Adrenal gland (tissue), 12 donors: ENCODE results near the gene NOS3. TPM values are rescaled to one million over a fixed set of nuclear protein-coding genes. Genes with fewer than 3 reads are reported as not detected.

Source experiments
- DNase-seq, 7 donors: peaks; one replicate each; pipeline ENCODE4 v3.0.0-alpha.2; 2019 to 2020
- H3K27ac ChIP-seq, 5 donors: fragments of 200-600 bp; sonication (generic) in 4 of 5; 1 replicate in 3 of 5; 2 replicates in 2 of 5; pipeline versions ENCODE4 v1.5.1 to v1.8.0; 2016 to 2020; ENCODE audit warnings: mild to moderate bottlenecking in 1 of 5
- H3K27me3 ChIP-seq: fragments of 200-600 bp; 2 replicates; pipeline ENCODE4 v1.8.0; 2021
- H3K36me3 ChIP-seq, 2 donors: fragments of 200-600 bp; replicated peaks in 1 of 2; 1 replicate in 1 of 2; 2 replicates in 1 of 2; pipeline versions ENCODE4 v1.5.1 to v1.8.0; 2018 to 2022
- H3K4me1 ChIP-seq, 2 donors: fragments of 200-600 bp; replicated peaks in 1 of 2; 1 replicate in 1 of 2; 2 replicates in 1 of 2; pipeline versions ENCODE4 v1.5.1 to v1.8.0; 2018 to 2021
- H3K4me3 ChIP-seq, 4 donors: fragments of 200-600 bp; sonication (generic) in 3 of 4; one replicate each; pipeline ENCODE4 v1.5.1; 2016 to 2018
- H3K9me3 ChIP-seq, 3 donors: fragments of 200-600 bp; sonication (generic) in 1 of 3; replicated peaks in 1 of 3; 1 replicate in 2 of 3; 2 replicates in 1 of 3; pipeline versions ENCODE4 v1.5.1 to v1.8.0; 2016 to 2021
- POLR2A ChIP-seq, 2 donors: fragments of 450-650 bp; IDR thresholded peaks; one replicate each; pipeline ENCODE4 v1.6.1; 2017; ENCODE audit warnings: antibody characterized with exemption in 2 of 2, mild to moderate bottlenecking in 2 of 2, moderate library complexity in 1 of 2
- WGBS, 4 donors: extraction: QIAGEN DNeasy Blood & Tissue Kit in 2 of 4; methylation state at CpG; one replicate each; pipeline versions ENCODE4 v1.1.5 to v1.1.7; 2013 to 2017; 5-methylcytosine and 5-hydroxymethylcytosine counted together
- intact Hi-C, 2 donors: fragments of 100-400 bp; cut with DNase I; formaldehyde crosslinking; loops; one replicate each; pipeline versions ENCODE4 v1.14.1 to v1.15.0; 2022 to 2023
- polyA plus RNA-seq, 3 donors: library from polyadenylated mRNA; stranded (reverse); fragments of 200-250 nt in 2 of 3; fragments of 350-450 nt in 1 of 3; fragmentation: Illumina TruSeq in 1 of 3; extraction: RNeasy Lipid Tissue Mini Kit (QIAGEN cat#74804) in 1 of 3; gene quantifications; one replicate each; pipeline ENCODE4 v1.2.3, GENCODE V29; 2013 to 2014
- total RNA-seq, 9 donors: library from RNA; depleted of rRNA in 4 of 9; stranded (reverse); fragments of >200 nt in 4 of 9; fragments of 120-200 nt in 1 of 9; fragmentation: NEBNext Ultra II Directional in 1 of 9; extraction: Animal tissue kit (Norgen Biotek cat#: 25700) in 1 of 9; gene quantifications; one replicate each; pipeline versions ENCODE4 v1.1.0 to v1.2.4, GENCODE V29; 2013 to 2023
- TF ChIP-seq, protein P1 (sequence below), 6 experiments: fragments of 450-650 bp in 4 of 6; fragments of 200-600 bp in 2 of 6; sonication (generic) in 1 of 6; IDR thresholded peaks; 1 replicate in 5 of 6; 2 replicates in 1 of 6; pipeline versions ENCODE4 v1.5.1 to v1.8.0; 2016 to 2021; ENCODE audit warnings: antibody characterized with exemption in 6 of 6, mild to moderate bottlenecking in 2 of 6, moderate library complexity in 1 of 6
- donor health status: healthy with polysubstance abuse.
- donor health status: Bipolar disorder and iron deficiency.
- donor health status: DM: yes; HTN: yes; CAD: no.
- donor health status: DM: no; HTN: no; CAD: no.
- donor health status: DM: no; HTN: no; CAD: no.
- donor health status: DM: yes; HTN: yes; CAD: no.

NOS3 gene
- total and polyA plus RNA-seq, 12 donors: 2.2 to 26.5 (median 15.1) TPM

DNA sequence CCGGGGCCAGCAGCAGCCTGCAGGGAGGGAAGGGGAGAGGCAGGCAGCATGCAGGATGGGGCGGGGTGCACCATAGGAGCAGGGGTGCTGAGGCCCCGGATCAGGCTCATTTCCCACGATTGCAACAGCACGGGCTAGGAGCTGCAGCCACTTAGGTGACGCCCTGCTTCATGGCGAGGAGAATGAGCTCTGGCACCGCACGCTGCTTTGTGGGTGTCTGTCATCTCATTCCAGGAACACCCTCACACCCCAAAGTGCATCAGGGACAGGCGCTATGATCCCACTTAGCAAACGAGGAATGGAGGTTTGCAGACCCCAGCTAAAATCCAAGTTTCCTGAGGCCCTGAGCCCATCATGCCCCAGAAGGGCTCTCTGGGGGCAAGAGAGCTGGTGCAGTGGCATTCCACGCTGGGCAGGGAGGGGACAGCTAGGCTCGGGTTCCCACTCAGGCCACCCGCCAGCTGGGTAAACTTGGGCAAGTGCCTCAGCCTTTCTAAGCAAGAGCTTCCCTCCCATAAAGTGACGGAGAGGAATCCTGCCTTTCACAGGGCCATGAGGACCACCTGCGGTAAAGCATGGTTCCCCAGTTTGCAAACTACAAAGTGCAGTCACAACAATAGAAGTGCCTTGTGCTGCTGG, 22.0 kb upstream of the NOS3 start:
- no peaks in the 10 kb centered on the region for H3K36me3 ChIP-seq
- WGBS, 4 donors: 57 to 79% (median 73%) methylated on average over 8 to 16 of the region's 16 CpGs
- DNase-seq: no peak
- no peak for TF ChIP-seq POLR2A (IDR thresholded peaks at IDR 0.05)
- no peaks in the 10 kb centered on the region for H3K9me3 ChIP-seq
- no peak overlapping the region for H3K27ac ChIP-seq
- peaks cover 0 to 5% of the 10 kb centered on the region in 2 donors for H3K4me1 ChIP-seq
- H3K4me3 ChIP-seq: no peak overlapping the region
- intact Hi-C loops: no loop called here
- peaks cover 1% of the 10 kb centered on the region for H3K27me3 ChIP-seq

DNA sequence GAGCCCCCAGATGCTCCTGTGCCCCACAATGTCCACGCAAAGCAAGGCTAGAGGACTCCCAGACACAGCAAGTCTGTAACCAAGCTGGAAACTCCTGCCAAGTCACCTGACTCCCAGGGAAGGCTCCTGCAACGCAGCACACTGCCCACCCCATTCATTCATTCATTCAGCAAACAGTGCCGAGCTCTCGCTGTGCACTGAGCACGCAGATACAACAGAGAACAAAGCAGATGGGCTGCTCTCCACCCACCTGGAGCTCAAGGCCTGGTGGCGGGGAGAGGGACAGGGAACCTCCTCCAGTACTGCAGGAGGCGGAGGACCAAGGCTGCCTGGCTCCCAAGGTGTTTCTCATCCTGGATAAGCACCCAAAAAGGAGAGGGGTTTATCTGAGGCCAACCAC, 21.3 kb upstream of the NOS3 start:
- Histone ChIP-seq H3K4me1 (peaks cover 0 to 2% of the 10 kb centered on the region in 2 donors), H3K27me3 (peaks cover 8% of the 10 kb centered on the region), H3K36me3 (no peaks in the 10 kb centered on the region), H3K9me3 (no peaks in the 10 kb centered on the region), H3K4me3 (no peak overlapping the region), H3K27ac (peak overlapping the region in 1 of 5 donors; percentile 21)
- WGBS, 4 donors: 60 to 94% (median 83%) methylated on average over 3 to 7 of the region's 7 CpGs
- no peak for DNase-seq
- intact Hi-C loops: no loop called here
- TF ChIP-seq POLR2A (IDR thresholded peaks at IDR 0.05): no peak
- TF ChIP-seq, protein P1, sequence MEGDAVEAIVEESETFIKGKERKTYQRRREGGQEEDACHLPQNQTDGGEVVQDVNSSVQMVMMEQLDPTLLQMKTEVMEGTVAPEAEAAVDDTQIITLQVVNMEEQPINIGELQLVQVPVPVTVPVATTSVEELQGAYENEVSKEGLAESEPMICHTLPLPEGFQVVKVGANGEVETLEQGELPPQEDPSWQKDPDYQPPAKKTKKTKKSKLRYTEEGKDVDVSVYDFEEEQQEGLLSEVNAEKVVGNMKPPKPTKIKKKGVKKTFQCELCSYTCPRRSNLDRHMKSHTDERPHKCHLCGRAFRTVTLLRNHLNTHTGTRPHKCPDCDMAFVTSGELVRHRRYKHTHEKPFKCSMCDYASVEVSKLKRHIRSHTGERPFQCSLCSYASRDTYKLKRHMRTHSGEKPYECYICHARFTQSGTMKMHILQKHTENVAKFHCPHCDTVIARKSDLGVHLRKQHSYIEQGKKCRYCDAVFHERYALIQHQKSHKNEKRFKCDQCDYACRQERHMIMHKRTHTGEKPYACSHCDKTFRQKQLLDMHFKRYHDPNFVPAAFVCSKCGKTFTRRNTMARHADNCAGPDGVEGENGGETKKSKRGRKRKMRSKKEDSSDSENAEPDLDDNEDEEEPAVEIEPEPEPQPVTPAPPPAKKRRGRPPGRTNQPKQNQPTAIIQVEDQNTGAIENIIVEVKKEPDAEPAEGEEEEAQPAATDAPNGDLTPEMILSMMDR (IDR thresholded peaks at IDR 0.05): no peak

- Histone ChIP-seq H3K9me3 (no peaks in the 10 kb centered on the region), H3K36me3 (no peaks in the 10 kb centered on the region), H3K27ac (peak overlapping the region in 1 of 5 donors; percentile 66), H3K4me3 (no peak overlapping the region), H3K4me1 (peaks cover 0 to 12% of the 10 kb centered on the region in 2 donors), H3K27me3 (peaks cover 17% of the 10 kb centered on the region)
- WGBS, 4 donors: 70 to 87% (median 79%) methylated on average over 8 to 11 of the region's 11 CpGs
- DNase-seq: no peak
- intact Hi-C loops: no loop called here
- TF ChIP-seq, protein P1 (IDR thresholded peaks at IDR 0.05): no peak
- no peak for TF ChIP-seq POLR2A (IDR thresholded peaks at IDR 0.05)
Measured at GRCh38 chr7:150970424-150970823, 20.4 kb upstream of the NOS3 start.

DNA sequence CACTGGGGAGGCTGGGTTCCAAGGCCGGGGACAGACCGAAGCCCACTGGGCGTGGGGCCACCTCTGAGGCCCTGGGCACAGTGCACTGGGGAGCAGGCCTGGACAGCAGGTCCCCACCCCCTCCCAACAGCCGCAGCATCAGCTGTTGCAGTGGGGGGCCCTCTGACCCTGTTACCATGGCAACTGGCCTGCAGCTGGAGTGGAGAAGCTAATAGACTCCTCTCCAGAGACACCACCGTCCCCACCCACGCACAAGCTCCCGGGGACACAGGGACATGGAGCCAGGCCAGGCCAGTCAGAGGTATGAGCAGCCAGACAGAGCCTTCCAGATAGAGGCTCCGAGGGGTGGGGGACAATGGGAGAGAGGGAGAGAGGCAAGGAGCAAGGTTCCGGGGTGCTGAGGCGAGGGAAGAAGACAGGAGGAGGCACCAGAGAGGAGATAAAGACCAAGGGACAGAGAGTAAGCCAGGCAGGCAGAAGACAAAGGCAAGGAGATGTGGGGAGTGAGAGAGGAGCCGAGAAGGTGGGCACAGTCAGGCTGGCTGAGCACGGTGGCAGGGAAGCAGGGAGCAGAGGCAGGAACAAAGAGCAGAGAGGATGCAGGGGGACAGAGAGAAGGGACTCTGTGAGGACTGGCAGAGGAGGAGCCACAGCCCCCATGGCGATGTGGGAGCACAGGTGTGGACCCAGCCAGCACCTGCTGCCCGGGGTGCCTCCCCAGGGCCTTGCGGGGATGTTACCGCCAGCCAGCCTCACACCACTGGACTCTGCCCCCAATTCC, 19.4 kb upstream of the NOS3 start:
- TF ChIP-seq POLR2A (IDR thresholded peaks at IDR 0.05): no peak
- TF ChIP-seq, protein P1 (IDR thresholded peaks at IDR 0.05): no peak

More for the DNA sequence above, 19.4 kb upstream of the NOS3 start:
- Histone ChIP-seq H3K36me3 (no peaks in the 10 kb centered on the region), H3K27me3 (peaks cover 23% of the 10 kb centered on the region), H3K27ac (peak overlapping the region in 1 of 5 donors; percentile 66), H3K4me3 (no peak overlapping the region), H3K9me3 (no peaks in the 10 kb centered on the region), H3K4me1 (peaks cover 0 to 16% of the 10 kb centered on the region in 2 donors)
- DNase-seq: peak in 2 of 7 donors; percentile 34 to 93
- WGBS, 4 donors: 49 to 59% (median 56%) methylated on average over 15 to 16 of the region's 16 CpGs
- intact Hi-C loops: no loop called here
